Measurements from ENCODE around the gene FRYL.

DNA sequence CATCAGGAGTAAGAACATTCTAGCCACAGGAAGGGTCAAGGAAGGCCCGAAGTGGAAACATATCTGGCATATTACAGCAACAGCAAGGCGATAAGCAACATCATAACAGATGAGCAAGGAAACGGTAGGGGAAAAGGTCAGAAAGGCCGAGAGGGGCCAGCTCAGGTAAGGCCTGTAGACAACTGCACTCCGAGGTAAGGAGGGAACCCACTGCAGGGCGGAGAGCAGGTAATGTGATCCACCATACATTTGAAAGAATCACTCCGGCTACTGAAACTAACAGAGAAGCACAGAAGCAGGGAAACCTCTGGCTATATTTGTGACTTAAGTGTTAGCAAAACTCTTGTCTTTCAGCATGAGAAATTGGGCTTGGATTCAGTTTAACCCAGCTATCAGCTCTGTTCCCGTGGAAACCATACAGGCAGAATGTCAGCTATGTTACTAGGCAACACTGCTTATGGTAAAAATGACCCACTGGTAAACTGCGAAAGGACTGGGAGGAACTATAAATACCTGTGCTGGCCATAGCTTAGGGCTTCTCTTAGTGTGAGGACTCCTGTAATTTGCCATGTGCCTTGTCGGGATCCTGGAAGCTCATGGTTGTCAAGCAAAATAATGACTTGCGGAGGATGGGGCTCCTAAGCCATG lies 31.0 kb downstream of the FRYL start:
- TF ChIP-seq GATA3 (IDR thresholded peaks at IDR 0.05; ENCODE audit: low read depth, low read length) = no peak
- no peak for TF ChIP-seq GATA2 (IDR thresholded peaks at IDR 0.05; ENCODE audit: low read depth, low read length)
